SK-N-SH treated with all-trans-retinoic acid at 6 μM for 48 hours (cell line): ENCODE data around the gene SLC25A53.
"Not testable (repeated sequence)": the region's sequence is repeated elsewhere in the genome, so short reads cannot be mapped to it uniquely, and the experiment has no call there.

Source experiments
- TOX ChIP-seq: fragments of 250-450 bp; sonication (Bioruptor Pico); IDR thresholded peaks from 2 replicates; pipeline ENCODE4 v1.8.0; 2021; ENCODE audit warnings: mild to moderate bottlenecking, moderate library complexity, borderline replicate concordance
- ZNF565 ChIP-seq: fragments of 450-650 bp; formaldehyde crosslinking; conservative IDR thresholded peaks from 2 replicates; pipeline ENCODE4 v1.5.0; 2020; ENCODE audit warnings: low read depth, mild to moderate bottlenecking, moderate library complexity
- TF ChIP-seq, protein P1 (sequence below): fragments of 250-450 bp; sonication (Bioruptor Pico); IDR thresholded peaks from 2 replicates; pipeline ENCODE4 v1.8.0; 2020; ENCODE audit warnings: mild to moderate bottlenecking, moderate library complexity, borderline replicate concordance

DNA sequence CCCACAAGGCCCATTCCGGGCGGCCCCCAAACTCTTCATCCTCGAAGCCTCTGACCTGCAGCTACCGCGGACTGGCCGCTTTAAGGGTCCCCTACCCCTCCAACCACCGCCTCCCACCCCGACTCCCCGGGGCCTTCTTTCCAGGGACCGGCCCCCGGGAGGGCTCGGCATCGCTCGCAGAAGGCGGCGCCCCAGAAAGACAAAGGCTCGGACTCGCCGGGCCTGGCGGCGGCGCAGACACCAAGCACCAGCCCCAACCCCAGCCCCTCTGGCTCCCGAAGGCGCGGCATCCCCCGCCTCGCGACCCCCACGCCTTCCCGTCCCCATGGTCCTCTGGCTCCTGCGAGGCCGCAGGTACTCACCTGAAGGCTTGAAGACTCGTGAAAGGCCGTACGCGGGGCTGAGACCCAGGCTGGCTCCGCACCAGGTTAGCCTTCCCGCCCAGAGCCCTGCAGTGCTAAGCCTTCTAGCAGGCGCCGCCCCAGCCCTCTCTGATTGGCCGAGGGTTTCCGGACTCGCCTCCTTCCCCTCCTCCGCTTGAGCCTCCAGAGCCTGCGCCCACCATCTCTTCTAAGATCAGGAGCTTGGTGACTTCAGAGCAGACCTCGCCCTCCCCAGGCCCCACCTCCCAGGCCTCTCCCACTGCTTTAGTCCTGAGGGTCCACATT is 80.9 kb downstream of the SLC25A53 start, which contains the start of gene TMSB15C:
- not testable (repeated sequence) for TF ChIP-seq ZNF565, TOX (CRISPR knock-in tag)
- TF ChIP-seq, protein P1, sequence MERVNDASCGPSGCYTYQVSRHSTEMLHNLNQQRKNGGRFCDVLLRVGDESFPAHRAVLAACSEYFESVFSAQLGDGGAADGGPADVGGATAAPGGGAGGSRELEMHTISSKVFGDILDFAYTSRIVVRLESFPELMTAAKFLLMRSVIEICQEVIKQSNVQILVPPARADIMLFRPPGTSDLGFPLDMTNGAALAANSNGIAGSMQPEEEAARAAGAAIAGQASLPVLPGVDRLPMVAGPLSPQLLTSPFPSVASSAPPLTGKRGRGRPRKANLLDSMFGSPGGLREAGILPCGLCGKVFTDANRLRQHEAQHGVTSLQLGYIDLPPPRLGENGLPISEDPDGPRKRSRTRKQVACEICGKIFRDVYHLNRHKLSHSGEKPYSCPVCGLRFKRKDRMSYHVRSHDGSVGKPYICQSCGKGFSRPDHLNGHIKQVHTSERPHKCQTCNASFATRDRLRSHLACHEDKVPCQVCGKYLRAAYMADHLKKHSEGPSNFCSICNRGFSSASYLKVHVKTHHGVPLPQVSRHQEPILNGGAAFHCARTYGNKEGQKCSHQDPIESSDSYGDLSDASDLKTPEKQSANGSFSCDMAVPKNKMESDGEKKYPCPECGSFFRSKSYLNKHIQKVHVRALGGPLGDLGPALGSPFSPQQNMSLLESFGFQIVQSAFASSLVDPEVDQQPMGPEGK (CRISPR knock-in tag) = not testable (repeated sequence)
